Activated T-cell treated with anti-CD3 and anti-CD28 coated beads for 1 hour (primary cell): ENCODE results near the gene OR2V1.
"Not testable (repeated sequence)": the region's sequence is repeated elsewhere in the genome, so short reads cannot be mapped to it uniquely, and the experiment has no call there.

Experiments
- DNase-seq: peaks from one replicate; pipeline ENCODE4 v3.0.0-alpha.2; 2020; ENCODE audit warnings: low read depth

Gene OR2V1

DNA sequence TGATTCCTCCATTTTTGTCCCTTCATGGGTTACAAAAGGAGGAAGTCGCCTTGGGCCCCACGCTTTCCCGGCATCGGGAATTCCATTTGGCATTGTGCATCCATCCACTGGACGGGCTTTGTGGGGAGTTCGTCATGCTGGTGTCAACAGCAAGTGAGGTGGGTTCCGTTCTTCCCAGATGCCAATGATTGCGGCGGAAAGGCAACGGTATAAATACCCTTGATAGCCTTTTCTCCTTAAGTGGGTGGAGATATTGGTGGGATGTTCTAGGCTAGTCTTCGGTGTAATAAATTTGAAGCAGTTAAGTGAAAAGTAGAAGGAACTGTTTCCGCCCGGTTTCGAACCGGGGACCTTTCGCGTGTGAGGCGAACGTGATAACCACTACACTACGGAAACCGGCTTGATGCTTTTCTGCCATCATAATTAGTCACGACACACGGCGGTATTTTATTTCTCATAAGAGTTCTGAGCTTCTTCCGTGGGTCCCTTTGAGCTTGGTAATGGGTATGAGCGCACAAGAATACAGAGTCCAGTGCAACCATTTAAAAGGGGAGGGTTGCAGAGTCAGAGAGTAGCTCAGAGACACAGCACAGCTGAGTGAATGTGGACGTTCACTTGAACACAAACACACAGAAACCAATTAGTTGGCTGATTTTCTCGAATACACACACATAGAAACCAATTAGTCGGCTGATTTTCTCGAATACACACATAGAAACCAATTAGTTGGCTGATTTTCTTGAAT lies 28.9 kb downstream of the OR2V1 start:
- not testable (repeated sequence) for DNase-seq

DNA sequence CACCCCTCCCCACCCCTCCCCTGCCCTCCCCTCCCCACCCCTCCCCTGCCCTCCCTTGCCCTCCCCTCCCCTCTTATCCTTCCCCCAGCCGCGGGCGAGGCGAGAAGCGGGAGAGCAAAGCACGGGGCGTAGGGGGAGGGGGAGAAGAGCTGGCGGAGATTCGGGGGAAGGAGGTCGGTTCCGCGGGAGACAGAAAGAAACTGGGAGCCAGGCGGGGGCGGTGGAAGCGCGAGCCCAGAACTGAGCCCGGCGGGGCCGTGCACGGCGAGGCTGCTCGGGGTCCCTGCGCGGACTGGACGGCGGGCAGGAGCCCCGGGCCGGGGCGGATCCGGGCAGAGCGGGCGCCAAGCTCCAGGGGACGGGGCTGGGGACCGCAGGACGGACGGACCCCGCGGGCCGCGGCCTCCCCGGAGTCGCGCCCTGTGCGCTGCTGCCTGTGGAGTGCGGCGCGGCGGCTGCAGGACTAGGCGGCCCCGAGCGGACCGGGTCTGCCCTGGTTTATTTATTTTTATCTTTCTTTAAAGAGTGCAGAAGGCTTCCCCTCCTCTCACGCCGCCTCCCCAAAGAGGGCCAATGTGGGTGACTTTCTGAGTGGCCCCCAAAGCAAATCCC lies 29.8 kb downstream of the OR2V1 start:
- not testable (repeated sequence) for DNase-seq

- no peak for DNase-seq
Measured at GRCh38 chr5:181100121-181100875, 30.7 kb downstream of the OR2V1 start.

DNA sequence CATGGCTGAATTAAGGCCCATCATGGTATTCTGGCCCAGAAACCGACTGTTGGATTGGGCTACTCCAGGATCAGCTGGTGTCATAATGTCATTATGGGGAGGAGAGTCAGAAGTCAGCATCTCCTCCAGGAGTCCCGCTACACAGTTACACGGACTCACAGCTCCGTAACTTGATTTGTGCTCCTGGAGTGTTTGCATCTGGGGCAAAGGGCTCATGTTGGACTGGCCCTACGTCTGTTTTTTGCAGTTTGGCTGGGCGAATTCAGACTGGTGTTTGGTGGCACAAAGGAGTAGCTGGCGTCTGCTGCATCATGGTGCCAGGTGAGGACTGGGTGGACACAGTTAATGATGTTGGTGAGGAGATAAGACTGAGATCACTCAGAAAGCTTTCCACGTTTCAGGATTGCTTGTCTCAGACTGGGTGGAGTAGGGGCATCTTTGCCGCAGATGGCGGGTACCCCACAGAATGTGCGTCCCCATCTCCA lies 31.3 kb downstream of the OR2V1 start:
- DNase-seq = no peak

GRCh38 chr5:181098762-181099601 lies 32.0 kb downstream of the OR2V1 start:
- no peak for DNase-seq

DNA sequence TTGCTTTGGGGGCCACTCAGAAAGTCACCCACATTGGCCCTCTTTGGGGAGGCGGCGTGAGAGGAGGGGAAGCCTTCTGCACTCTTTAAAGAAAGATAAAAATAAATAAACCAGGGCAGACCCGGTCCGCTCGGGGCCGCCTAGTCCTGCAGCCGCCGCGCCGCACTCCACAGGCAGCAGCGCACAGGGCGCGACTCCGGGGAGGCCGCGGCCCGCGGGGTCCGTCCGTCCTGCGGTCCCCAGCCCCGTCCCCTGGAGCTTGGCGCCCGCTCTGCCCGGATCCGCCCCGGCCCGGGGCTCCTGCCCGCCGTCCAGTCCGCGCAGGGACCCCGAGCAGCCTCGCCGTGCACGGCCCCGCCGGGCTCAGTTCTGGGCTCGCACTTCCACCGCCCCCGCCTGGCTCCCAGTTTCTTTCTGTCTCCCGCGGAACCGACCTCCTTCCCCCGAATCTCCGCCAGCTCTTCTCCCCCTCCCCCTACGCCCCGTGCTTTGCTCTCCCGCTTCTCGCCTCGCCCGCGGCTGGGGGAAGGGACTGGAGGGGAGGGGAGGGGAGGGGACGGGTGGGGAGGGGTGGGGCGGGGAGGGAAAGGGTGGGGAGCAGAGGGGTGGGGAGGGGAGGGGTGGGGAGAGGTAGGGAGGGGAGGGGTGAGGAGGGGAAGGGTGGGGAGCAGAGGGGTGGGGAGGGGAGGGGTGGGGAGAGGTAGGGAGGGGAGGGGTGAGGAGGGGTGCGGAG lies 33.0 kb downstream of the OR2V1 start:
- DNase-seq = not testable (repeated sequence)

- not testable (repeated sequence) for DNase-seq
Measured at GRCh38 chr5:181097383-181097753, 33.6 kb downstream of the OR2V1 start.

- DNase-seq = not testable (repeated sequence)
Measured at GRCh38 chr5:181096721-181097382, 34.1 kb downstream of the OR2V1 start.

- DNase-seq = not testable (repeated sequence)
Measured at GRCh38 chr5:181095162-181095561, 35.8 kb downstream of the OR2V1 start.

DNA sequence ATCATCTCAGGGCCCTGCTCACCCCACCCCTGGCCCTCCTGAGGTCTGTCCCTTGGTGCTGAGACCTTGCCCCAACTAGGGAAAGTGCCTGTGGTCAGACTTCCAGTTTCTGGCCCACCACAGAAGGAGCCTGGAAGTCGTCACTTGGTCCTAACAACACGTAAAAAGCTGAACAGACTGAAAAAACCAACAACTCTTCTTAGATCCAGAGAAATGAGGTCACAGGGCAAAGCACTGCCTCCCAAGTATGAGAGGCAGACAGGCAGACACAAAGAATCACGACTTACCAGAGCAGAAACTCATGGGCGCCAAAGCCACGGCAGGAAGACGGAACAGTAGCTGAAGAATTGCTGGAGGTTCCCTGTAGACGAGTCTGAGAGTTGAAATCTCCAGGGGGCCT lies 38.5 kb downstream of the OR2V1 start:
- DNase-seq = no peak

DNA sequence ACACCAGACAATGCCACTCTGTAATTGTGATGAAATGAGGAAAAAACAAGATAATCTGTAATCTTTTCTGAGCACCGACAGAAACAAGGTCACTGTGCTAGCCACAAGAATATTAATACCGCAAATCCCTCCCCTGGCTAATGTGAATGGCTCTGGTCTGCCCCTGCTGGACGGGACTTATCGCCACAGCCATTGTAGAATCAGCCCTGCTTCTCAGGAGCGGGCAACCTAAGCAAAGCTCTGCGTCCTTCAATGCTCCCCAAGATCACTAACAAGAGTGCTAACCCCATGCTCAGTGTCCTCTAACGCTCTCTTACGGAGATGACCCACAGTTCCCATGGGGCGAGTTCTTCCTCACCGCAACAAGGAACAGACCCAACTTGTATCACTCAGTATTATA lies 42.7 kb downstream of the OR2V1 start:
- no peak for DNase-seq

- no peak for DNase-seq
Measured at GRCh38 chr5:181087309-181087708, 43.7 kb downstream of the OR2V1 start.

DNA sequence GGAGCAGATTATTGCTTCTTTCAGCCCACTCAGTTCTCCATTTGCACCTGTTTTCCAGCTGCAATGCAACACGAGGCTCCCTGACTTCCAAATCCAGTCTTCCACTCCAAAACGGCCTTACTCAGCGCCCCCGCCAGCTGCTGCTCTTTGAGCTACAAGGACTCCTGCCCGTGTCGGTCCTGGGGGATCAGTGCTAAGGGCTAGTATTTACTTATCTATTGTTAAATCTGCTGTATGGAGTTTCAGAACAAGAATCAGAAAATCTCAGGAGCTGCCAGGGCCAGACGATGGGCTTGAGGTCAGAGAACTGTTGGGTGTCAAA lies 44.1 kb downstream of the OR2V1 start:
- no peak for DNase-seq

- no peak for DNase-seq
Measured at GRCh38 chr5:181086026-181086883, 44.7 kb downstream of the OR2V1 start.

GRCh38 chr5:181084621-181085195 lies 46.3 kb downstream of the OR2V1 start:
- no peak for DNase-seq

DNA sequence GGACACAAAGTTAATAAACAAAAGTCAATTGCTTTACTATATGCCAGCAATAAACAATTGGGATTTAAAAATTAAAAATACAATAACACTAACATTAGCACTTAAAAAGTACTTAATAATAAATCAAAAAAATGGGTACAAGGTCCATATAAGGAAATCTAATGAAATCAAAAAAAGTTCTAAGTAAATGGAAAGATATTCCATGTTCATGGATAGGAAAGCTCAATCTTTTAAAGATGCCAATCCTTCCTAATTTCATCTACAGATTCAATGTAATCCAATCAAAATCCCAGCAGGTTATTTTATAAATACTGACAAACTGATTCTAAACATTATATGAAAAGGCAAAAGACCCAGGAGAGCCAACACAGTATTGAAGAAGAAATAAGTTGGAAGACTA lies 49.0 kb downstream of the OR2V1 start:
- DNase-seq = no peak

GRCh38 chr5:181076920-181077319 lies 54.0 kb downstream of the OR2V1 start:
- no peak for DNase-seq
